HepG2 (cell line): ENCODE data around the gene MAPK10.

Source experiments
- FOXA1 ChIP-seq, 2 experiments: fragments of 450-650 bp in 1 of 2; sonication (generic) in 1 of 2; formaldehyde crosslinking in 1 of 2; IDR thresholded peaks; 2 replicates each; pipeline versions ENCODE4 v1.4.0 to v1.6.1; 2016 to 2020; ENCODE audit warnings: missing genetic modification reagents in 1 of 2
- FOXK2 ChIP-seq: fragments of 450-650 bp; IDR thresholded peaks from 2 replicates; pipeline ENCODE4 v1.6.1; 2016
- ZNF510 ChIP-seq: sonication (generic); formaldehyde crosslinking; IDR thresholded peaks from 2 replicates; pipeline ENCODE4 v1.4.0; 2020; ENCODE audit warnings: low read depth, mild to moderate bottlenecking, missing genetic modification reagents

GRCh38 chr4:86099348-86099747 is 260.5 kb downstream of the MAPK10 start:
- TF ChIP-seq ZNF510 (CRISPR knock-in tag) (no peak), FOXK2 (no peak), FOXA1 (IDR thresholded peaks at IDR 0.05) (no peak), FOXA1 (CRISPR knock-in tag; IDR thresholded peaks at IDR 0.05) (no peak)
